Endothelial cell of umbilical vein (primary cell): Measurements from ENCODE around the gene RPS6KL1.

ENCODE experiments used
- CTCF ChIP-seq, 2 donors: IDR thresholded peaks; 1 replicate in 1 of 2; 2 replicates in 1 of 2; pipeline ENCODE4 v1.5.1; 2011; ENCODE audit warnings: low read length in 2 of 2, mild to moderate bottlenecking in 2 of 2, moderate library complexity in 2 of 2, control low read depth in 1 of 2, inconsistent platforms in 1 of 2, low read depth in 1 of 2; ENCODE audit not compliant: insufficient read depth in 1 of 2; ENCODE audit errors: extremely low read depth in 1 of 2
- EZH2 ChIP-seq: IDR thresholded peaks from 2 replicates; pipeline ENCODE4 v1.6.1; 2012; ENCODE audit warnings: borderline replicate concordance, low read depth, mild to moderate bottlenecking, moderate library complexity, low read length, inconsistent platforms; ENCODE audit not compliant: severe bottlenecking
- JUN ChIP-seq: IDR thresholded peaks from 2 replicates; pipeline ENCODE4 v1.6.1; 2011; ENCODE audit warnings: borderline replicate concordance, low read depth; ENCODE audit not compliant: insufficient read length, insufficient read depth
- POLR2A ChIP-seq: IDR thresholded peaks from 2 replicates; pipeline ENCODE4 v1.6.1; 2012; ENCODE audit warnings: low read depth, mild to moderate bottlenecking, control low read depth, low read length
- POLR2AphosphoS5 ChIP-seq: IDR thresholded peaks from 2 replicates; pipeline ENCODE4 v1.6.1; 2012; ENCODE audit warnings: low read depth, mild to moderate bottlenecking, control low read depth, low read length, moderate library complexity; ENCODE audit not compliant: insufficient read depth

- TF ChIP-seq CTCF (IDR thresholded peaks at IDR 0.05; ENCODE audit: extremely low read depth in 1 of 2, insufficient read depth in 1 of 2, low read depth in 1 of 2, low read length in 2 of 2) (no peak), EZH2 (no peak), POLR2AphosphoS5 (no peak), POLR2A (no peak), JUN (no peak)
Observed at GRCh38 chr14:74898083-74898482, 25.0 kb downstream of the RPS6KL1 start.
